GM21381 (cell line): ENCODE data around the gene XRCC4.

ENCODE experiments used
- ATAC-seq: cut with Tn5 transposase; IDR thresholded peaks from one replicate; pipeline ENCODE4 v1.9.1; 2021; ENCODE audit warnings: mild to moderate bottlenecking, moderate library complexity; ENCODE audit not compliant: unreplicated experiment

Gene XRCC4

DNA sequence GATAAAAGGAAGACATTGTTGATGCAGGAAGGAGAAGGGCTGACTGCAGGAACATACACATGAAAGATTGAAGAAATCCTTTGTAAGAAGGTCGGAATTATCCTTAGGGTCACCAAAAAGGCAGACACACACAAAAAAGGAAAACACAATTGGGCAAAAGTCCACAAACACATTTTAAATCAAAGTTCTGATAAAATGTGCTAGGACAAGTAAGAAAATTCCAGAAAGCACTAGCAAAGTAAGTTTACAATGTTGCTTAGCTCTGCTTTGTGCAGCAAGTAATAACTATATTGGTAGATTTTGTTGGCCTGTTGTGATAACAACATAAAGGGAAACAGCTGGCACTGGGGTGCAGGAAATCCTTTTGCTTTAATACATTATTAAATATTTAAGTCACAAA lies 294.4 kb downstream of the XRCC4 start:
- ATAC-seq, result no peak

DNA sequence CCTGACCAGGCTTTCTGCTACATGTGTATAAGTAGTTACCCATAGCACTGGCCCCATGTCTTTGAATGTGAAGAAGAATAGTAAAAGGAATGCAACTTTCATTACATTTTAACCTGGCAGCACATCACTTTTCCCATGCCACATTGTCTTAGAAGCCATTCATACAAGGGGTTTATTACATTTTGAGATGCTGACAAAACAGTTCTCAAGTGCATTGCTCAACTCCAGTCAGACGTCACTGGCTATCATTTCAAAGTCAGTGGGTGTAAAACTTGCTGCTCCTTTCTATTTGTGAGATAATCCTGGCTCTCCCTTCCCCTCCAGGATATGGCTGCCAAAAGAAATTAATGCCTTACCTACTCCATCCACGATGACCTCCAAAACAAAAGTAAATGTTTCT lies 297.2 kb downstream of the XRCC4 start:
- no peak for ATAC-seq

DNA sequence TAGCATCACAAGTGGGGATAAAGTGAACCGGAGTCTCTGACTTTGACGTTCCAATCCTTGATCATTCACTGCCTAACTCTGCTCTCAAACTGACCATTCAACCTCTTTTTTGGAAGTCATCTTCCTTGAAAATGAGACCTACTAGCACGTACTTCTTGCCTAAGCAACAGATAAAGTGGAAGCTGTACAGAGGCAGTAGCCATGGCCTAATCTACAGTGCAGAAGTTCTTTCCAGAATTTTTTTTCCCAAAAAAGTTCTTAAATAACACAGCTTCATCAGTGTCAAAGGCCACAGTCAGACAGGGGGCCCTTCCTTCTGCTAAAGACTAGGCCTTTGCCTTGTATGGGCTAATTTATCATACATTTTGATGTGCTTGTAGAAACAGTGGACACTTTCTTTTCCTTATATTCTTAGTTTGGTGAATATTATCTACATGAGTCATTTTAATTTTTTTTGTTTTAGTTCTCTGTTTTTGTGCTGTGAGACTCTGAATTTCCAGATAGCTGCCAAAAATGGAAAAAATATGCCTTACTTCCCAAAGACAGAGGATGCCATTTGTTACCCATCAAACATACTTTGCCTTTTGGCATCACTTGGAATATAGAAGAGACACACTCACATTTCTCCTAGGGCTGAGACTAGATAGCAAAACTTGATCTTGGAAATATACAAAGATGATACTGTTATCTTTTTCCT lies 297.9 kb downstream of the XRCC4 start:
- ATAC-seq, result no peak

DNA sequence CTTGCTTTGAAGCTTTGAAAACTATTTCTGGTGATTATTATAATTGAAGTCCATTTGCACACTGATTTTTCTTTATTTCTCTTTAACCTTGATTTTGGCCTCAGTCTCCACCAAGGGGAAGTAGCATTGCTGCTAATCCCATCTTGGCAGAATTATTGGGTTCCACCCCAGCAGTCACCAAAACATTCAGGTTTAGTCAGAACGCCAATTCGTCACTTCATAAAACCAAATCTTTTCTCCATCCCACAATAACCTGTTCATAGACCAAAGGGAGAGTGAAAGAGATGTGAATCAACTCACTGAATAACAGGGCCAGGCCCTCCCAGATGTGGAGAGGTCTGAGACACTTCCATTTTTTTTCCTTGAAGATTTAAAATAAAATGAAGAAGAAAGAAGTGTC lies 299.1 kb downstream of the XRCC4 start:
- no peak for ATAC-seq

DNA sequence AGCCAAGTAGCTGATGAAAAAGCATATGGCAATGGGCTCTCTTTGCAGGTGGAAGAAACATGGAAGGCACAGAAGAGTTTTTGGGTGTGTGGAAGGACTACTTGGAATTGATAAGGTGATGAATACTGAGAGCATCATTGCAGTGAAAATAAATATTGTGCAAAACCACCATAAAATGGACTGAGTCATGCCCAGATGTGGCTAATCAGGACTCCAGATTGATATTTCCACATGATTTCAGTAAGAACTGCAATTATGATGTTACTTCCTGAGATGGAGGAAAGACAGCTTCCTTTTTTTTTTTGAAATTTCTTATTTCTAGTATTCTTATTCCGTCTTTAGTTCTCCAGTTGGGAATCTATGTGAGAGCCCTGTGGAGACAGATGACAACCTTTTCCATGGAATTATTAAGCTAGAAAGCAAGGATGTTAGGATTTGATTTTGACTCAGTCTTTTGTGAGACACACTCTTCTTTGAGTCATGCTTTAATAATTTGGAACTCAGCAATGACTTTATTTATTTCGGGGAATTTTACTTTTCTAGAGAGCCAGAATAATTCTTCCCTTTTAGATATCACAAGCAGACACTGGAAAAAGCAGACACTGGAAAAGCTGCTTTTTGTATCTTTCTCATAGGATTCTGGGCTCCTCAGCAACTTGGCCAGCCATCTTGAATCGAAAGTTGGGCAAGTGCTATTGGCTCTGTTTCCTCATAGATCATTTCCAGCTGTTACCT lies 300.0 kb downstream of the XRCC4 start:
- no peak for ATAC-seq

DNA sequence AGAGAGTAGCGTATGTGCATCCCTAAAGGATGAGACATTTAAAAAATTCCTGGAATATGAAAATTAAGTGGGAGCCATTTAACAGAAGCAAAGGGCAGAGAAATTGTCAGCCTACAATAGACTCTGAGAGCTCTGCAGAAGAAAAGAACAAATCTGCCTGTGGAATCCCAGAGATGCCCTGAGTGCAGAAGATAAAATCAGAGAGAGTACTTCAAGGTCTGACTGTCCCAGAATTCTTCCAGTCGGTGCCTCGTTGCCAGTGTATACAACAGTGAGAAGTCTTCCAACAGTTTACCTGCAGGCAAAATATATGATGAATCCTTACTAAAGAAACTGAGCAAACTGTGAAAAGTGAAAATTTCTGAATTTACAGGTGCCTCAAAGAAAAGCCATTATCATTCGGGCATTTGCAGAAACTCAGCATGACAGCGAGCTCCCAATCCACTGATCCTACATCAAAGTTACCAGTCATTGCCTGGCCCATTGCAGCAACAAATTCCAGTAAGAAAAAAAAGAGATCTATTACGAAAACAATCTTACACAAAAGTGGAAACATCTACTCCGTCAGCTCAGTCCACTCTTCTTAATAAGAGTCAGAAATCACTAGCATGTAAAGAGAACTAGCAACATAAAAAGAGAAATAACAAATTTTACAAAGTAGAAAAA lies 301.4 kb downstream of the XRCC4 start:
- ATAC-seq, result no peak

DNA sequence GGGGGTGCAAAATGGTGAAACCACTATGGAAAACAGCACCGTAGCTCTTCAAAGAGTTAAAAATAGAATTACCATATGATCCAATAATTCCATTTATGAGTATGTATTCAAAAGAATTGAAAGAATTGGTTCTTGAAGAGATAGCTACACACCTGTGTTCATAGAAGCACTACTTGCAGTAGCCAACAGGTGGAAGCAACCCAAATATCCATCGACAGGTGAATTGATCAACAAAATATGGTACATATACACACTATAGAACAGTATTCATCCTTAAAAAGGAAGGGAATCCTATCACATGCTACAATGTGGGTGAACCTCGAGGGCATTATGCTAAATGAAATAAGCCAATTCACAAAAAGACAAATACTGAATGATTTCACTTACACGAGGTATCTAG lies 308.5 kb downstream of the XRCC4 start:
- ATAC-seq, result no peak

DNA sequence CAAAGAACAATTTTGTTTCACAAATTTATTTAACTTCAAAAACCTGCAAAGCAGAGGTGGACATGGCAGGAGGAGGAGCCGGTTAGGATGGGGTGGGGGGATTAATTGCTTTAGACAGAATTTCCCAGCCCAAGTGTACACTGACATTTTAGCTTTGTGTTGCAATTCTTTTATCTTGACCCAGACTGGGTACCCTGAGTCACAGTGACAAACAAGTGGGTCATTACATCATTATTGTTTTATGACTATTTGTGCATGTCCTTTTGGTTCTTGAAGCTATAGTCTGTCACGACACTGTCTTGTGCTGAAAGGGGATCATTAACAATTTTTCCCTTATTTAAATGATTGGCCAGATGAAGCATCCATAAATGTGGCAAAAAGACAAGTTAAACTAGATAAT lies 309.7 kb downstream of the XRCC4 start:
- no peak for ATAC-seq

DNA sequence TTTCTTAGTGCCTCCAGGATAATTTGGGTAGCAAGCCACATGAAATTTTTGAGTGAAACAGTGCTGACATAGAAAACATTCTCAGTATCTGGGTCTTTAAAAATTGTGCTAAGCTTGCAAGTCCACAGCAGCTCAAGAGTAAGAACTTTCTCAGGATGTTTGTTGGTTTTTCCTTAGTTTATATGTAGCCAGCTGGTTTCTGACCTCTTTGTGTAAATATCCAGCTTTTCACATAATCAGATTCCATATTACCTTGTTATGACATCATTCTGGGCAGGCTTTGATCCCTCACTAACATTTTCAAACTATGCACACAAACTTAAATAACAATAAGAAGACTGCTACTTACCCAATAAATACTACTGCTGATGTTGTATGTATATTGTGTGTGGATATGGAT lies 311.3 kb downstream of the XRCC4 start:
- no peak for ATAC-seq

DNA sequence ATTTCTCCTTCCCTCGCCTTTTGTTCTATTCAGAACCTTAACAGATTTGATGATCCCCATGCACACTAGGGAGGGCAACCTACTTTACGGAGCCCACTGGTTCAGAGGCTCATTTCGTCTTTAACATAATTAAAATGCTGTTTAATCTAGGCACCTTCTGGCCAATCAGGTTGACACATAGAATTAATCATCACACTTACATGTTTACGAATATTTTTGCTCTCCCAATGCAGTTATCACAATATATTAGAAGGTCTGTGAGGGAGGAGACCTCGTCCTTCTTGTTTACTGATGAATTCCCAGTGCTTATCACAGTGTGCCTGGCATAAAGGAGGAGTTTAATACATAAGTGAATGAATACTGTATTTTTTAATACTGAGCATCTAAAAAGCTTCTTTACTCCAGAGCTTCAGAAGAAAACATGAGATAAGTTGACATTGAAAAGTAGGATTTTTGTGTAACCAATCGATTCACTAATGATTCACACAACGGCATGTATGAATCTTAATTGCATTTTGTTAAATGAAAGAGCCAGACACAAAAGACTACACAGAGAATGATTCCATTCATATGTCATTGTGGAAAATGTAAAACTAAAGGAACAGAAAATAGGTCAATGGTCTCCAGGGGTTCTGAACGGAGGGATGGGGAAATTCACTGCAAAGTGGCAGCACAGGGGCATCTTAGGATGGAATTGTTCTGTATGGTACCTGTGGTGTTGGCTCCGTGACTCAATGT lies 315.6 kb downstream of the XRCC4 start:
- ATAC-seq, result no peak

DNA sequence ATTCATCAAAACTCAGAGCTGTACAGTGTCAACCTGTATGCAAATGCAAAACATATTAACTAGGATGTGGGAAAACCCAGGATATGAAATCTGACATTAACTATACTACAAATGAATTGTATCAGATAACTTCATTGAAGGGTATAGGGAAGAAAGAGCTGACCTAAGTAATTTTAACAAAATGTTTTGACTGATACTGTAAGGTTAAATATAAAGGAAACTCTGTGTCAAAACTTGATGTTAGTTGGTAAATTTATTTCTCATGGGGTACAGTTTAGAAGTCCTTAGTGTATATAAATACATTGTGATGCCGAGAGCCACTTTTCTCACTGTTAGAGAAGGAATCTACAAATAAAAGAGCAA lies 316.1 kb downstream of the XRCC4 start:
- ATAC-seq, result no peak

DNA sequence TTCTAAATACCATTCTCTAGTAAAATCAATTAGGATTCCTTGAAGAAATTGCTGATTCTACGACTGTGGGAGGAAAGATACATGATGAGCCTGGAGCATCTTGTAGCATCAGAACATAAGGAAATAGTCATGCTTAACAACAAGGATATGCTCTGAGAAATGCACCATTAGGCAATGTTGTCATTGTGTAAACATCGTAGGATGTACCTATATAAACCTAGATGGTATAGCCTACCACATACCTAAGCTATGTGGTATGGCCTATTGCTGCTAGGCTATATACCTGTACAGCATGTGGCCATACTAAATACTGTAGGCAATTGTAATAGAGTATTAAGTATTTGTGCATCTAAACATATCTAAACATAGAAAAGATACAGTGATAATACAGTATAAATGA lies 316.8 kb downstream of the XRCC4 start:
- ATAC-seq, result no peak

DNA sequence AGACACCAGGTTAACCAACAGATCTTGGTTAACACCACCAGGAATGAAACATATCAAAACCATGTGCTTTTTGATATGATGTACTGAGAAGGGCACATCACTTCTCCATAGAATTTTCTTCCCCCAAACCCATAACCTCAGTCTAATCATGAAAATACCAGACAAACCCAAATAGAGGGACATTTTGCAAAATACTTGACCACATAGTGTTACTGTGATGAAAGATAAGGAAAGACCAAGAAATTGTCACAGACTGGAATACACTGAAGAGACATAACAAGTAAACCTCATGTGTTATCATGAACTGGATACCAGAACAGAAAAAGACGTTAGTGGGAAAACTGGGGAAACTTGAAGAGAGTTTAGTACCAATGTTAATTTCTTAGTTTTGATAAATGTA lies 319.3 kb downstream of the XRCC4 start:
- ATAC-seq, result no peak

DNA sequence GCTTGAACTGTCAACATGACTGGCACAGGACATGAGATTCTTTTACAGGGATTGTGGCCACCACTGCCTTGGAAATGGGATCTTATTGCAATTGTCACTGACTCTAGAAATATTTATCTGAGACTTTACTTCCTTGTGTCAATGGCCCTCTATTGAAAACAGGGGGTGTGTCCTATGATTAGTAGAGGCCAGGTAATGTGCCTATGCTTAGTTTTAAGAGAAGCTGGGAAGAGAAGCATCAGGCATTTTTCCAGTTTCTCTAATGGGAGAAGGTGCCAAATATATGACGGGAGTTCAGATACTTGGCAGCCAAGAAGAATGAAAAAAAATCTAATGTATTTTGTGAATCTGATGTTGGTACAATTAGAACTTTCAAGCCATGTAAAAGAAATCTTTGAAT lies 320.3 kb downstream of the XRCC4 start:
- no peak for ATAC-seq

DNA sequence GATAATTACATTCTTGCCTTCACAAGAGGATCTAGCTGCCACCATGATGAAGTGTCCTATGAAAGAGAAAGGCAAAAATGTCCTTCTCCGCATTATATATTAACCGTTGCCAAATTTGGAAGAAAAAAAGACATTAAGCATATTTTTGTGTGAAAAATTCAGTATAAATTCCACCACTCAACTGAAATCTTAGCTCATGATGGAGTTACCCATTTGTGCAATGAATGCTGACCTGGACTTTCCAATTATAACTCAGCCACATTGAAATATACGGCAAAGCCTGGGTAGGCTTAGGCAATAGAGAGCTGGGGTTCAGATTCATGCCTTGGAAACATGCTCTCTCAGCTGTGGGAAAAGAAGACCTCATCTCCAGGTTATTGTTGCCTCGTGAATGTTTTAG lies 322.9 kb downstream of the XRCC4 start:
- no peak for ATAC-seq

DNA sequence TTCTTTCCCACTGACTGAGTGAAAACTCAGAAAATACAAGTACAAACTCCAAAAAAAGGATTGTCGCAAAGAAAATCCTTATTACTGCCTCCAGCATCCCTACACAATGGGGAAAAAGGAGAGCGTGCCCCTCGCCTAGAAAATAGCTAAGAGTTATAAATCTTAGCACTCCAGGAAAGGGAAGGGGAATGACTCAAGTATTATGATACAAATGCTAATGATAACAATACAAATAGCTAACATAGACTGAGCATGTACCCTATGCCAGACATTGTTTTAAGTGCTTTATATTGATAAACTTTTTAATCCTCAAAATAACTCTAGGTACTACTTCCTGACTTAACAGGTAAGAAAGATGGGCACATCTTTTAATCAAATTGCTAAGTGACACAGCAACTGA lies 323.4 kb downstream of the XRCC4 start:
- no peak for ATAC-seq

DNA sequence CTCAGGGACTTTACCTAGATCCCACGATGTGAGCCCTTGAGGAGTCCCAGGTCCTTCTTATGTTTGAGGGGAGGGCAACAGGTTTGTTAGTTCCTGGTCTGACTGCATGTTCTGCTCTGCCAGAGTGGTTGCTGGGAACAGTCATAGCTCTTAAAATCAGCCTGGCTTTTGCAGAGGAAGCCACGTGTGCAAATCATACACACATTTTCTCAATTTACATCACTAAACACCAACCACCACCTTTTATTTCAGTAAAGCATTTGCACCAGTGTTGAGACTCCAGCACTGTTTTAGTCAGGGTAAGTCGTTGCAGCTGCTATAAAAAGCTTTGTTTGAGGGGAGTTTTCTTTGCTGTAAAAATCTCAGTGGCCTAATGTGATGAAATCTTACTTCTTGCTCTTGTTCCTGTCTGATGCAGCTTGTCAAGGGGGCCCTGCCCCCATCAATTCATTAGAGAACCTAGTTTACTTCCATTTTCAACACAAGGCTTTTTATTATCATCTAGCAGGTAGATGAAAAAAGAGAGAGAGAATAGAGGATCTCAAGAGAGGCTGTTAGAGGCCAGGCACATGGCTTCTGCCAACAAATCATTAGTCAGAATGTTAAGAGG lies 323.9 kb downstream of the XRCC4 start:
- no peak for ATAC-seq

DNA sequence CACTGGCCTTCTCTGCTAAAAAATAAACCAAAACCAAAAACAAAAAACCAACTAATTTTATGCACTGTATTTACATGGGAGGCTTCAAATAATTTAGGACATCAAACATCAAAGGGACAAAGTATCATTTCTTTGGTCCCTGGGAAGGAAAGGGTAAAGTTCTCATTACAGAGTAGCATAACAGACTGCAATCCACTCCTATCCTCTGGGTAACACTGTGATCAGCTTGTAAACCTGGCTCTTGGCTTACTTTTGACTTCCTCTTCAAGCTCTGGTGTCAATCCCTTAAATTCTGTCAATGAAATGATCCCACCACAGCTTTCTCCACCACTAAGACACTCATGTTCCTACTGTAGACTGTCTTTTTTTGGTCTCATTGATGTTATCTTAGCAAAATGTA lies 324.4 kb downstream of the XRCC4 start:
- no peak for ATAC-seq
